K562 (cell line): ENCODE data around the gene SLC6A8. TPM values are rescaled to one million over a fixed set of nuclear protein-coding genes. Genes with fewer than 3 reads are reported as not detected.

Experiments used
- ARID1B ChIP-seq: fragments of 450-650 bp; IDR thresholded peaks from 2 replicates; pipeline ENCODE4 v1.6.1; 2016; ENCODE audit warnings: antibody characterized with exemption, mild to moderate bottlenecking, inconsistent platforms
- BRF2 ChIP-seq: IDR thresholded peaks from 3 replicates; pipeline ENCODE4 v1.6.1; 2011; ENCODE audit warnings: borderline replicate concordance, mild to moderate bottlenecking; ENCODE audit not compliant: insufficient read length, insufficient read depth
- C11orf30 ChIP-seq: fragments of 450-650 bp; IDR thresholded peaks from 2 replicates; pipeline ENCODE4 v1.6.1; 2016; ENCODE audit warnings: low read depth, mild to moderate bottlenecking
- CCNT2 ChIP-seq: IDR thresholded peaks from 2 replicates; pipeline ENCODE4 v1.6.1; 2011; ENCODE audit warnings: borderline replicate concordance, low read depth, mild to moderate bottlenecking, moderate library complexity, mixed read lengths, low read length; ENCODE audit not compliant: insufficient read length; ENCODE audit errors: extremely low read depth
- CREB1 ChIP-seq, 2 experiments: sonication (generic) in 1 of 2; formaldehyde crosslinking in 1 of 2; IDR thresholded peaks; 2 replicates each; pipeline versions ENCODE4 v1.6.1 to v1.8.0; 2012 to 2022; ENCODE audit warnings: inconsistent platforms in 1 of 2, mild to moderate bottlenecking in 1 of 2, missing genetic modification reagents in 1 of 2, moderate library complexity in 1 of 2
- E2F5 ChIP-seq: sonication (generic); formaldehyde crosslinking; IDR thresholded peaks from 2 replicates; pipeline ENCODE4 v1.8.0; 2022; ENCODE audit warnings: mild to moderate bottlenecking, missing genetic modification reagents
- ELK3 ChIP-seq: fragments of 450-650 bp; formaldehyde crosslinking; IDR thresholded peaks from 2 replicates; pipeline ENCODE4 v1.4.0; 2020; ENCODE audit warnings: mild to moderate bottlenecking
- ESRRB ChIP-seq: fragments of 250-450 bp; sonication (Bioruptor Pico); IDR thresholded peaks from 2 replicates; pipeline ENCODE4 v1.5.0; 2020; ENCODE audit warnings: mild to moderate bottlenecking, moderate library complexity, borderline replicate concordance
- FOXK1 ChIP-seq: sonication (generic); formaldehyde crosslinking; IDR thresholded peaks from 2 replicates; pipeline ENCODE4 v1.8.0; 2022; ENCODE audit warnings: missing genetic modification reagents, mild to moderate bottlenecking, borderline replicate concordance
- HLTF ChIP-seq: fragments of 450-650 bp; IDR thresholded peaks from 2 replicates; pipeline ENCODE4 v1.6.1; 2016
- HMG20A ChIP-seq: fragments of 450-650 bp; formaldehyde crosslinking; conservative IDR thresholded peaks from 2 replicates; pipeline ENCODE4 v1.4.0; 2020; ENCODE audit warnings: mild to moderate bottlenecking, mixed read lengths
- KAT8 ChIP-seq: fragments of 450-650 bp; IDR thresholded peaks from 2 replicates; pipeline ENCODE4 v1.6.1; 2016; ENCODE audit warnings: low read depth, mild to moderate bottlenecking
- LEF1 ChIP-seq: fragments of 450-650 bp; IDR thresholded peaks from 2 replicates; pipeline ENCODE4 v1.6.1; 2016; ENCODE audit warnings: mild to moderate bottlenecking
- MAX ChIP-seq: sonication (generic); formaldehyde crosslinking; IDR thresholded peaks from 2 replicates; pipeline ENCODE4 v1.9.0; 2022; ENCODE audit warnings: mild to moderate bottlenecking, missing genetic modification reagents
- MEIS2 ChIP-seq: fragments of 450-650 bp; IDR thresholded peaks from 2 replicates; pipeline ENCODE4 v1.6.1; 2014; ENCODE audit warnings: mild to moderate bottlenecking; ENCODE audit not compliant: partially characterized antibody
- NFRKB ChIP-seq: fragments of 450-650 bp; IDR thresholded peaks from 2 replicates; pipeline ENCODE4 v1.6.1; 2016; ENCODE audit warnings: low read depth
- RAD21 ChIP-seq, 2 experiments: fragments of 250-450 bp in 1 of 2; fragments of 450-650 bp in 1 of 2; sonication (Bioruptor Pico) in 1 of 2; formaldehyde crosslinking in 1 of 2; IDR thresholded peaks in 1 of 2; conservative IDR thresholded peaks in 1 of 2; 2 replicates each; pipeline versions ENCODE4 v1.4.0 to v1.8.0; 2020 to 2022; ENCODE audit warnings: mild to moderate bottlenecking in 2 of 2, moderate library complexity in 1 of 2
- RB1 ChIP-seq: fragments of 450-650 bp; IDR thresholded peaks from 2 replicates; pipeline ENCODE4 v1.6.1; 2017; ENCODE audit warnings: low read depth, mild to moderate bottlenecking
- RBM15 ChIP-seq: fragments of 200-400 bp; formaldehyde crosslinking; IDR thresholded peaks from 2 replicates; pipeline ENCODE4 v1.6.1; 2018; ENCODE audit warnings: mild to moderate bottlenecking, low read length, moderate library complexity; ENCODE audit not compliant: insufficient read depth
- ZNF165 ChIP-seq: fragments of 250-450 bp; sonication (Bioruptor Pico); IDR thresholded peaks from 2 replicates; pipeline ENCODE4 v1.4.0; 2020; ENCODE audit warnings: borderline replicate concordance
- ZNF740 ChIP-seq, 3 experiments: fragments of 200-800 bp in 1 of 3; sonication (Bioruptor generic) in 1 of 3; sonication (generic) in 1 of 3; formaldehyde crosslinking in 1 of 3; IDR thresholded peaks; 2 replicates each; pipeline versions ENCODE4 v1.6.1 to v1.8.0; 2016 to 2022; ENCODE audit warnings: mild to moderate bottlenecking in 2 of 3, missing compliant biosample characterization in 2 of 3, missing genetic modification characterization in 2 of 3, missing genetic modification reagents in 1 of 3
- ZNF77 ChIP-seq: fragments of 250-450 bp; sonication (Bioruptor Pico); IDR thresholded peaks from 2 replicates; pipeline ENCODE4 v1.5.0; 2020
- polyA plus RNA-seq, 8 experiments: library from polyadenylated mRNA; depleted of rRNA in 4 of 8; stranded (reverse) in 5 of 8; unstranded in 3 of 8; fragments of >200 nt; fragmentation: Nextera tagmentation in 2 of 8; fragmentation: Illumina TruSeq in 1 of 8; extraction: Ambion mirVana in 2 of 8; extraction: Trizol in 1 of 8; gene quantifications; 2 replicates each; pipeline versions ENCODE4 v1.2.1 to v1.2.3, GENCODE V29; 2011 to 2014; ENCODE audit warnings: inconsistent platforms in 1 of 8, missing spikeins in 1 of 8
- total RNA-seq, 7 experiments: library from RNA; depleted of rRNA in 6 of 7; stranded (reverse); fragments of >200 nt in 6 of 7; fragmentation: Illumina TruSeq in 2 of 7; extraction: Trizol in 2 of 7; gene quantifications; 2 replicates each; pipeline versions ENCODE4 v1.2.1 to v1.2.3, GENCODE V29; 2011 to 2021; ENCODE audit warnings: low replicate concordance in 1 of 7
- TF ChIP-seq, protein P1 (sequence below), 2 experiments: IDR thresholded peaks; 2 replicates each; pipeline ENCODE4 v1.6.1; 2011; ENCODE audit warnings: borderline replicate concordance in 1 of 2, control low read depth in 1 of 2, low read depth in 1 of 2, low read length in 1 of 2, mild to moderate bottlenecking in 1 of 2, mixed read lengths in 1 of 2, moderate library complexity in 1 of 2; ENCODE audit not compliant: insufficient read depth in 1 of 2, insufficient read length in 1 of 2, poor library complexity in 1 of 2, severe bottlenecking in 1 of 2; ENCODE audit errors: extremely low read depth in 1 of 2

SLC6A8 gene
- total and polyA plus RNA-seq, 9 of the 15 experiments (the other 6 are each of a cell fraction or from before 2014, with no cell fraction given): 0.68 to 144 (median 34.3) TPM

DNA sequence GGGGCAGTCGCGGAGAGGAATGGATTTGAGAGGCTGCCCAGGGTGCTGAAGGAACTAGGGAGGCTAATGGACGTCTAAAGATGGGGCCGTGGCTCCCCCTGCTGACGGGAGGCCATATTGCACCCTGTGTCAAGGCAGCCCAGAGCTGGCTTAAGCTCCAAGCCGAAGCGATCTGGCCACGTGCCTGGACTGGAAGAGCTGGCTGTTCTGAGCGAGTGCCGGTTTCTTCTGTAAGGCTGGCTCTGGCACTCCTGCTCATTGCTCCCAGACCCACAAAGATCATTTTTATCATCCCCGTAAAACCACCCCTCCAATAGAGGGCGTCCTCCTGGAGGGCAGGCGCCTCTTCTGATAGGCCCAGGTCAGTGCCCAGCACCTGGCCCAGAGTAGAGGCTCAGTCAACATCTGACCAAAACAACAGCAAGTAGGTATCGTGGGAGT lies 19.8 kb upstream of the SLC6A8 start (continued):
- TF ChIP-seq ESRRB (CRISPR knock-in tag): no peak
- TF ChIP-seq ARID1B: no peak
- TF ChIP-seq MAX: peak; percentile 93
- TF ChIP-seq CREB1 (IDR thresholded peaks at IDR 0.05): no peak
- TF ChIP-seq CREB1 (CRISPR knock-in tag; IDR thresholded peaks at IDR 0.05): no peak
- no peak for TF ChIP-seq CCNT2
- no peak for TF ChIP-seq FOXK1
- TF ChIP-seq ELK3 (CRISPR knock-in tag): no peak
- no peak for TF ChIP-seq HLTF
- no peak for TF ChIP-seq E2F5 (CRISPR knock-in tag)
- TF ChIP-seq LEF1: no peak
- TF ChIP-seq RBM15: no peak
- TF ChIP-seq ZNF740 (CRISPR knock-in tag; IDR thresholded peaks at IDR 0.05): peak; percentile 67; the same call in 1 of the 2 replicates
- no peak for TF ChIP-seq ZNF740 (tag; IDR thresholded peaks at IDR 0.05)
- TF ChIP-seq, protein P1, sequence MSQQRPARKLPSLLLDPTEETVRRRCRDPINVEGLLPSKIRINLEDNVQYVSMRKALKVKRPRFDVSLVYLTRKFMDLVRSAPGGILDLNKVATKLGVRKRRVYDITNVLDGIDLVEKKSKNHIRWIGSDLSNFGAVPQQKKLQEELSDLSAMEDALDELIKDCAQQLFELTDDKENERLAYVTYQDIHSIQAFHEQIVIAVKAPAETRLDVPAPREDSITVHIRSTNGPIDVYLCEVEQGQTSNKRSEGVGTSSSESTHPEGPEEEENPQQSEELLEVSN (IDR thresholded peaks at IDR 0.05; ENCODE audit: borderline replicate concordance in 1 of 2, extremely low read depth in 1 of 2, insufficient read depth in 1 of 2, insufficient read length in 1 of 2, low read depth in 1 of 2, low read length in 1 of 2, poor library complexity in 1 of 2, severe bottlenecking in 1 of 2): peak; percentile 62 to 82
- no peak for TF ChIP-seq HMG20A
- no peak for TF ChIP-seq RB1
- TF ChIP-seq MEIS2: no peak
- TF ChIP-seq ZNF165 (CRISPR knock-in tag): no peak
- TF ChIP-seq C11orf30: 0 out of 2 replicates have a peak, but pooled peaks have one; percentile 8
- peak; percentile 62 to 76 for TF ChIP-seq RAD21 (CRISPR knock-in tag; conservative IDR thresholded peaks at IDR 0.05 in 1 of 2, IDR thresholded peaks at IDR 0.05 in 1 of 2)
- no peak for TF ChIP-seq ZNF77 (CRISPR knock-in tag)
- no peak for TF ChIP-seq KAT8
- no peak for TF ChIP-seq NFRKB
- TF ChIP-seq BRF2: no peak
